ENCODE results near the gene ZNF519.
"Not testable (repeated sequence)": the region's sequence is repeated elsewhere in the genome, so short reads cannot be mapped to it uniquely, and the experiment has no call there.

ZNF519 gene

GRCh38 chr18:14150766-14151165, 18.5 kb upstream of the ZNF519 start:
- H3K79me2 ChIP-seq (ENCODE audit: insufficient read depth, low read depth); H3K4me3 ChIP-seq (IDR thresholded peaks at IDR 0.05; ENCODE audit: insufficient read depth, low read depth, low read length); H3K36me3 ChIP-seq (ENCODE audit: insufficient read depth): not testable (repeated sequence)

GRCh38 chr18:14149916-14150420, 17.7 kb upstream of the ZNF519 start:
- not testable (repeated sequence) for H3K27ac ChIP-seq; H3K4me1 ChIP-seq (ENCODE audit: low read depth, poor library complexity, severe bottlenecking); H3K4me2 ChIP-seq; H3K9ac ChIP-seq; H3K36me3 ChIP-seq (ENCODE audit: insufficient read depth); H3K27me3 ChIP-seq (ENCODE audit: insufficient read depth, low read depth); H4K20me1 ChIP-seq (ENCODE audit: insufficient read depth); H3K4me3 ChIP-seq (IDR thresholded peaks at IDR 0.05; ENCODE audit: insufficient read depth, low read depth, low read length); H3K79me2 ChIP-seq (ENCODE audit: insufficient read depth, low read depth); H2AFZ ChIP-seq (ENCODE audit: low read depth)

More at GRCh38 chr18:14150766-14151165, 18.5 kb upstream of the ZNF519 start:
- H4K20me1 ChIP-seq (ENCODE audit: insufficient read depth); H2AFZ ChIP-seq (ENCODE audit: low read depth); H3K27me3 ChIP-seq (ENCODE audit: insufficient read depth, low read depth); H3K4me2 ChIP-seq; H3K9ac ChIP-seq; H3K4me1 ChIP-seq (ENCODE audit: low read depth, poor library complexity, severe bottlenecking); H3K27ac ChIP-seq: not testable (repeated sequence)

GRCh38 chr18:14149121-14149850, 17.1 kb upstream of the ZNF519 start:
- H3K79me2 ChIP-seq (ENCODE audit: insufficient read depth, low read depth); H3K9ac ChIP-seq; H3K4me3 ChIP-seq (IDR thresholded peaks at IDR 0.05; ENCODE audit: insufficient read depth, low read depth, low read length); H3K36me3 ChIP-seq (ENCODE audit: insufficient read depth); H2AFZ ChIP-seq (ENCODE audit: low read depth); H4K20me1 ChIP-seq (ENCODE audit: insufficient read depth); H3K4me1 ChIP-seq (ENCODE audit: low read depth, poor library complexity, severe bottlenecking); H3K27me3 ChIP-seq (ENCODE audit: insufficient read depth, low read depth); H3K27ac ChIP-seq; H3K4me2 ChIP-seq: not testable (repeated sequence)

GRCh38 chr18:14147935-14148865, 16.0 kb upstream of the ZNF519 start:
- not testable (repeated sequence) for H3K27ac ChIP-seq; H3K36me3 ChIP-seq (ENCODE audit: insufficient read depth); H3K4me1 ChIP-seq (ENCODE audit: low read depth, poor library complexity, severe bottlenecking); H3K9ac ChIP-seq; H4K20me1 ChIP-seq (ENCODE audit: insufficient read depth); H3K4me3 ChIP-seq (IDR thresholded peaks at IDR 0.05; ENCODE audit: insufficient read depth, low read depth, low read length); H3K4me2 ChIP-seq; H3K79me2 ChIP-seq (ENCODE audit: insufficient read depth, low read depth); H3K27me3 ChIP-seq (ENCODE audit: insufficient read depth, low read depth); H2AFZ ChIP-seq (ENCODE audit: low read depth)

GRCh38 chr18:14146771-14147170, 14.5 kb upstream of the ZNF519 start:
- not testable (repeated sequence) for H3K4me1 ChIP-seq (ENCODE audit: low read depth, poor library complexity, severe bottlenecking); H3K9ac ChIP-seq; H3K4me2 ChIP-seq; H2AFZ ChIP-seq (ENCODE audit: low read depth); H3K36me3 ChIP-seq (ENCODE audit: insufficient read depth); H3K79me2 ChIP-seq (ENCODE audit: insufficient read depth, low read depth); H3K27me3 ChIP-seq (ENCODE audit: insufficient read depth, low read depth); H3K4me3 ChIP-seq (IDR thresholded peaks at IDR 0.05; ENCODE audit: insufficient read depth, low read depth, low read length); H4K20me1 ChIP-seq (ENCODE audit: insufficient read depth); H3K27ac ChIP-seq

- H3K4me2 ChIP-seq; H2AFZ ChIP-seq (ENCODE audit: low read depth); H3K27ac ChIP-seq: not testable (repeated sequence)
These were observed 13.5 kb upstream of the ZNF519 start for GRCh38 chr18:14145581-14146338.

GRCh38 chr18:14145021-14145420, 12.8 kb upstream of the ZNF519 start:
- not testable (repeated sequence) for H3K4me1 ChIP-seq (ENCODE audit: low read depth, poor library complexity, severe bottlenecking); H3K4me2 ChIP-seq; H3K27ac ChIP-seq

More at GRCh38 chr18:14145581-14146338, 13.5 kb upstream of the ZNF519 start:
- H3K4me3 ChIP-seq (IDR thresholded peaks at IDR 0.05; ENCODE audit: insufficient read depth, low read depth, low read length); H3K9ac ChIP-seq; H3K27me3 ChIP-seq (ENCODE audit: insufficient read depth, low read depth); H3K79me2 ChIP-seq (ENCODE audit: insufficient read depth, low read depth); H3K36me3 ChIP-seq (ENCODE audit: insufficient read depth); H4K20me1 ChIP-seq (ENCODE audit: insufficient read depth); H3K4me1 ChIP-seq (ENCODE audit: low read depth, poor library complexity, severe bottlenecking): not testable (repeated sequence)

More at GRCh38 chr18:14145021-14145420, 12.8 kb upstream of the ZNF519 start:
- H3K36me3 ChIP-seq (ENCODE audit: insufficient read depth); H3K79me2 ChIP-seq (ENCODE audit: insufficient read depth, low read depth); H2AFZ ChIP-seq (ENCODE audit: low read depth); H3K9ac ChIP-seq; H3K27me3 ChIP-seq (ENCODE audit: insufficient read depth, low read depth); H4K20me1 ChIP-seq (ENCODE audit: insufficient read depth); H3K4me3 ChIP-seq (IDR thresholded peaks at IDR 0.05; ENCODE audit: insufficient read depth, low read depth, low read length): not testable (repeated sequence)

Data from KMS-11 (cell line).